ENCODE measurements around the gene FGF14. TPM values are rescaled to one million over a fixed set of nuclear protein-coding genes. Genes with fewer than 3 reads are reported as not detected.
"Not testable (repeated sequence)": the region's sequence is repeated elsewhere in the genome, so short reads cannot be mapped to it uniquely, and the experiment has no call there.

The FGF14 gene
- total RNA-seq, 2 experiments from 2014 or later = not detected

DNA sequence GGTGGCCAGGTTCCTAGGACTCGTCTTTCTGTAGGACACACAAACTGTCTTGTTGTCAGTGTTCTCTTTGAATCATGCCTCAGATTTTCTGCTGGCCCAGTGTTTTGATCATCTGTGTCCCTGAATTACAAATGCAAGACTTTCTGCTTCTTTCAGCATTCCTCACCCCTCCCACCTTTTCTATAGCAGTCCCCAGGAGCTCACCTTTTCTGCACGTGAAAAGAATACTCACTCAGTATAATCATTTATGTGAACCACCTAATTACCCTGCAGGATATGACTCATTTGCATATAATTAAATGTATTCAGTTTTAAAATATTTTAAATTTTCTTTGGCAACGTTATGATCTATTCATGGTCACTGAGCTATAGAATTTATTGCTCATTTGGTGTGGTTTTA is 560.1 kb downstream of the FGF14 start:
- DNase-seq = no peak
- ChIA-PET CTCF (no interaction called here), POLR2A (no interaction called here)
- H3K27me3 Mint-ChIP-seq = no peaks in the 10 kb centered on the region
- no peaks in the 10 kb centered on the region for H3K9me3 Mint-ChIP-seq
- H3K4me3 Mint-ChIP-seq = no peak overlapping the region
- no peak overlapping the region for H3K27ac Mint-ChIP-seq
- H3K36me3 Mint-ChIP-seq (ENCODE audit: low read depth) = no peaks in the 10 kb centered on the region
- H3K4me1 Mint-ChIP-seq = no peaks in the 10 kb centered on the region

GRCh38 chr13:101838323-101838722 is 563.5 kb downstream of the FGF14 start:
- no peak overlapping the region for H3K27ac Mint-ChIP-seq
- ChIA-PET CTCF (no interaction called here), POLR2A (no interaction called here)
- no peaks in the 10 kb centered on the region for H3K27me3 Mint-ChIP-seq
- no peaks in the 10 kb centered on the region for H3K9me3 Mint-ChIP-seq
- no peaks in the 10 kb centered on the region for H3K4me1 Mint-ChIP-seq
- H3K36me3 Mint-ChIP-seq (ENCODE audit: low read depth) = no peaks in the 10 kb centered on the region
- H3K4me3 Mint-ChIP-seq = no peak overlapping the region
- no peak for DNase-seq

- H3K27ac Mint-ChIP-seq; DNase-seq; CTCF ChIA-PET; H3K4me3 Mint-ChIP-seq; H3K36me3 Mint-ChIP-seq (ENCODE audit: low read depth); POLR2A ChIA-PET; H3K4me1 Mint-ChIP-seq; H3K27me3 Mint-ChIP-seq; H3K9me3 Mint-ChIP-seq: not testable (repeated sequence)
Measured at GRCh38 chr13:101837778-101838177, 564.1 kb downstream of the FGF14 start.

- H3K4me3 Mint-ChIP-seq = no peak overlapping the region
- H3K36me3 Mint-ChIP-seq (ENCODE audit: low read depth) = no peaks in the 10 kb centered on the region
- no peaks in the 10 kb centered on the region for H3K4me1 Mint-ChIP-seq
- no peak for DNase-seq
- POLR2A ChIA-PET = no interaction called here
- no peaks in the 10 kb centered on the region for H3K9me3 Mint-ChIP-seq
- no peak overlapping the region for H3K27ac Mint-ChIP-seq
- H3K27me3 Mint-ChIP-seq = no peaks in the 10 kb centered on the region
- CTCF ChIA-PET = no interaction called here
Measured at GRCh38 chr13:101837288-101837687, 564.6 kb downstream of the FGF14 start.

- DNase-seq = no peak
- no peak overlapping the region for H3K27ac Mint-ChIP-seq
- H3K9me3 Mint-ChIP-seq = no peaks in the 10 kb centered on the region
- no peak overlapping the region for H3K4me3 Mint-ChIP-seq
- H3K36me3 Mint-ChIP-seq (ENCODE audit: low read depth) = no peaks in the 10 kb centered on the region
- H3K27me3 Mint-ChIP-seq = no peaks in the 10 kb centered on the region
- ChIA-PET POLR2A (no interaction called here), CTCF (no interaction called here)
- H3K4me1 Mint-ChIP-seq = no peaks in the 10 kb centered on the region
Measured at GRCh38 chr13:101835920-101836319, 565.9 kb downstream of the FGF14 start.

- DNase-seq = no peak
- Mint-ChIP-seq H3K27ac (no peak overlapping the region), H3K36me3 (ENCODE audit: low read depth) (no peaks in the 10 kb centered on the region), H3K4me1 (no peaks in the 10 kb centered on the region), H3K27me3 (no peaks in the 10 kb centered on the region), H3K9me3 (no peaks in the 10 kb centered on the region), H3K4me3 (no peak overlapping the region)
- POLR2A ChIA-PET = no interaction called here
- CTCF ChIA-PET = interaction anchor here (0.6 kb wide), 1 partner anchor 310 kb away, joined by 3 read pairs; no protein-coding TSS in a partner anchor
Measured at GRCh38 chr13:101833671-101834070, 568.2 kb downstream of the FGF14 start.

DNA sequence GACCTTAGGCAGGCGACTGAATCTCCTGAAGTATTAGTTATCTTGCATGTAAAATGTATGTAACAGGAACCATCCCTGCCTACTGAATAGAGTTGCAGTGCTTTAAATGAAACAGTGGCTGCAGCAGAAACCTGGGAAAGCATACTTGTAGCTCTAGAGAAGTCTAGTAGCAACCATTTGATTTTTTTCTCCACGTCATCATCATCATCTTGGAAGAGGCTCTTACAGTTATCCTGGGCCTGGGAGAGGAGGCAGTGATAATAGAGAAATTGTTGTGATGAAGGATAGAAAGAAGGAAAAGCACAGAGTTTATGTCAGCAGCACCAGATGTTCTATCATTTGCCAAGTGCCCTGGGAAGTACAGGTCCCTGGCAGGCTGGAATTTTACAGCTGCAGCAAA is 571.8 kb downstream of the FGF14 start:
- Mint-ChIP-seq H3K36me3 (ENCODE audit: low read depth) (no peaks in the 10 kb centered on the region), H3K27me3 (no peaks in the 10 kb centered on the region), H3K9me3 (no peaks in the 10 kb centered on the region), H3K4me3 (no peak overlapping the region), H3K27ac (no peak overlapping the region), H3K4me1 (no peaks in the 10 kb centered on the region)
- ChIA-PET POLR2A (no interaction called here), CTCF (no interaction called here)
- no peak for DNase-seq

DNA sequence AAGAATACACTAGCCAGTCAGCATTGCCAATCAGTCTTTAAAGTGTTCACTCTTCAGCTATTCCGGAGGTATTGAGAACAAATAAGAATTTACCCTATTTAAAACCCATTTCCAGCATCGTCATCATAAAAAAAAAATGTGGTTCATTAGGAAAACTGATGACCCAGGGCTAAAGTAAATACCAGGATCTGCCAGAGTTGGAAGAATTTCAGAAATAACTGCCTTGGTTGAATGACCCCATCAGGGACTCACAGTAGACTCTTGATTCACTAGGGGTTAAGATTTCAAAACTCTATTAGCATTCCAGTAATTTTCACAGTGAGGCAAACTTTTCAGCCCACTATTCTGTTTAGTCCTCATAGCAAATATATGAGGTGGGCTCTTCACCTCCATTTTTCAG is 572.4 kb downstream of the FGF14 start:
- no peak for DNase-seq
- ChIA-PET POLR2A (no interaction called here), CTCF (no interaction called here)
- Mint-ChIP-seq H3K4me1 (no peaks in the 10 kb centered on the region), H3K27ac (no peak overlapping the region), H3K9me3 (no peaks in the 10 kb centered on the region), H3K4me3 (no peak overlapping the region), H3K36me3 (ENCODE audit: low read depth) (no peaks in the 10 kb centered on the region), H3K27me3 (no peaks in the 10 kb centered on the region)

DNA sequence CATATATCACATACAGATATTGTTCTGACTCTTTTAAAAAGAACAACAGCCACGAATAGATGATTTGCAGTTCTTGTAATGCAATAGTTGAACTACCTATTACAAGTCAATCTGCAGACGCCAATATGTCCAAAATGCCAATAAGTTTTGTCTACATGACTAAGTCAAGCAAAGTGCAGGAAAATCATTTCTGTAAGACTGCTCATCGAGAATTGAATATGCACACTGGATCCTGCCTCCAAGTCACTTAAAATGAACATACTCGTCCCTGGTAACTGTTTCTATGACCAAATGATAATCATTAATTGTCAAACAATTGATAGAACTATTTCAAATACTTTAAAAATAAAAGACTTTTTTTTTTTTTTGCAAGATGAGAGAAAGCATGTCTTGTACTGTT is 573.7 kb downstream of the FGF14 start:
- no peak for DNase-seq
- Mint-ChIP-seq H3K27ac (no peak overlapping the region), H3K36me3 (ENCODE audit: low read depth) (no peaks in the 10 kb centered on the region), H3K27me3 (no peaks in the 10 kb centered on the region), H3K9me3 (no peaks in the 10 kb centered on the region), H3K4me3 (no peak overlapping the region), H3K4me1 (no peaks in the 10 kb centered on the region)
- POLR2A ChIA-PET = no interaction called here
- CTCF ChIA-PET = no interaction called here

DNA sequence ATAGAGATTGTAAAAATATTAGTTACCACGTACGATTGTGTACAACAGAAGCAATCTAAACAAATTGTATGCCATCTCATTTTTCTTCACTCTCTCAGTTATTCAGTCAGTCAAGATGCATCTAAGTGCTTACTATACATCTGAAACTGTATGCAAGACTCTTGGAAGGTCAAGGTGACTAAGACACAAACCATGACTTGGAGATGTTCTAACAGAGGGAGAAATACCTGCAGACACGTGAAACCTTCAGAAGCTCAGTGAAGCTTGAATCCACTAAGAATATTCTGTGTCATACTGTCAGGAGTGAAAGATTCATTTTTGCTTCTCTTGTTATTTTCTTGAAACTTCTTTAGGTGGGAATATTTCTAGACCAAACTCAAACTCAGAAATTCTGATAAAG is 584.0 kb downstream of the FGF14 start:
- ChIA-PET POLR2A (no interaction called here), CTCF (no interaction called here)
- H3K27me3 Mint-ChIP-seq = no peaks in the 10 kb centered on the region
- no peaks in the 10 kb centered on the region for H3K9me3 Mint-ChIP-seq
- DNase-seq = no peak
- H3K36me3 Mint-ChIP-seq (ENCODE audit: low read depth) = no peaks in the 10 kb centered on the region
- H3K27ac Mint-ChIP-seq = no peak overlapping the region
- no peaks in the 10 kb centered on the region for H3K4me1 Mint-ChIP-seq
- no peak overlapping the region for H3K4me3 Mint-ChIP-seq

DNA sequence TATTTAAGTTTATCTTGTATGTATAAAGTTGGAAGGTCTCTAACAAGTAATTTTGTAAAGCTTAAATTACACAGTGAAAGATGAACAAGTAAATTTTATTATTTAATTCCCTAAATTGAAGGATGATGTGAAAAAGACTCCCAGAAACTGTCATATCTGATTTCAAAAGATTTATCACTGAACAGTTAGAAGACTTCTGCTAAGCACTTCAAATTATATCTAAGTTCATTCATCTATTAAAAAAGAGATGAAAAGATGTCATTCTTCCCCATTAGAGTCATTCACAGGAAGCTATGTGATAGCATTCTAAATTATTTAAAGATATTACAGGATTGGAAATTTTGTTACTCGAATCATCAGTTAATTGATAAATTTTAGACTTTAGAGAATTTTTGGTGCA is 590.0 kb downstream of the FGF14 start:
- no peak overlapping the region for H3K4me3 Mint-ChIP-seq
- ChIA-PET POLR2A (no interaction called here), CTCF (interaction anchor here (1.4 kb wide), 1 partner anchor 11 kb away, joined by 3 read pairs; no protein-coding TSS in a partner anchor)
- H3K27ac Mint-ChIP-seq = no peak overlapping the region
- no peaks in the 10 kb centered on the region for H3K4me1 Mint-ChIP-seq
- no peaks in the 10 kb centered on the region for H3K36me3 Mint-ChIP-seq (ENCODE audit: low read depth)
- no peaks in the 10 kb centered on the region for H3K27me3 Mint-ChIP-seq
- no peaks in the 10 kb centered on the region for H3K9me3 Mint-ChIP-seq
- no peak for DNase-seq

- ChIA-PET CTCF (interaction anchor here (1.4 kb wide), 1 partner anchor 10 kb away, joined by 3 read pairs; no protein-coding TSS in a partner anchor), POLR2A (no interaction called here)
- Mint-ChIP-seq H3K9me3 (no peaks in the 10 kb centered on the region), H3K36me3 (ENCODE audit: low read depth) (no peaks in the 10 kb centered on the region), H3K27me3 (no peaks in the 10 kb centered on the region), H3K27ac (no peak overlapping the region), H3K4me1 (no peaks in the 10 kb centered on the region), H3K4me3 (no peak overlapping the region)
- no peak for DNase-seq
Measured at GRCh38 chr13:101811284-101811839, 590.5 kb downstream of the FGF14 start.

- Mint-ChIP-seq H3K4me3 (no peak overlapping the region), H3K36me3 (ENCODE audit: low read depth) (no peaks in the 10 kb centered on the region), H3K9me3 (no peaks in the 10 kb centered on the region), H3K4me1 (no peaks in the 10 kb centered on the region), H3K27ac (no peak overlapping the region), H3K27me3 (no peaks in the 10 kb centered on the region)
- no peak for DNase-seq
- CTCF ChIA-PET = no interaction called here
- POLR2A ChIA-PET = no interaction called here
Measured at GRCh38 chr13:101799196-101799595, 602.7 kb downstream of the FGF14 start.

- Mint-ChIP-seq H3K36me3 (ENCODE audit: low read depth) (no peaks in the 10 kb centered on the region), H3K27me3 (no peaks in the 10 kb centered on the region), H3K4me1 (no peaks in the 10 kb centered on the region), H3K9me3 (no peaks in the 10 kb centered on the region), H3K27ac (no peak overlapping the region), H3K4me3 (no peak overlapping the region)
- DNase-seq = no peak
- ChIA-PET CTCF (no interaction called here), POLR2A (no interaction called here)
Measured at GRCh38 chr13:101798437-101798836, 603.4 kb downstream of the FGF14 start.

GRCh38 chr13:101795460-101795859 is 606.4 kb downstream of the FGF14 start:
- DNase-seq = no peak
- Mint-ChIP-seq H3K27ac (no peak overlapping the region), H3K9me3 (no peaks in the 10 kb centered on the region), H3K4me1 (no peaks in the 10 kb centered on the region), H3K27me3 (no peaks in the 10 kb centered on the region), H3K36me3 (ENCODE audit: low read depth) (no peaks in the 10 kb centered on the region), H3K4me3 (no peak overlapping the region)
- ChIA-PET POLR2A (no interaction called here), CTCF (no interaction called here)

Measured in activated CD4-positive, alpha-beta memory T cell treated with anti-CD3 and anti-CD28 coated beads, Interleukin-2, amount 10 ng/mL, durations not matched to agents 7 days and 5 days (primary cell).